IPS-NIHi11 (cell line): ENCODE results near the gene OSTF1.

Experiments
- DNase-seq: peaks from one replicate; pipeline ENCODE4 v3.0.0; 2012; ENCODE audit warnings: mixed read lengths, low spot score

Gene OSTF1, protein sequence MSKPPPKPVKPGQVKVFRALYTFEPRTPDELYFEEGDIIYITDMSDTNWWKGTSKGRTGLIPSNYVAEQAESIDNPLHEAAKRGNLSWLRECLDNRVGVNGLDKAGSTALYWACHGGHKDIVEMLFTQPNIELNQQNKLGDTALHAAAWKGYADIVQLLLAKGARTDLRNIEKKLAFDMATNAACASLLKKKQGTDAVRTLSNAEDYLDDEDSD

GRCh38 chr9:75087824-75088645 is at the start of gene OSTF1, which contains the start of gene NMRK1:
OSTF1 (plus strand) TSS chr9:75088514; CDS start chr9:75088693, 179 bp downstream.
NMRK1 (minus strand) TSS chr9:75088155; CDS start chr9:75083115, 5,040 bp downstream.
- DNase-seq: peak; percentile 92

GRCh38 chr9:75039009-75039408 is 49.3 kb upstream of the OSTF1 start:
- DNase-seq: no peak

DNA sequence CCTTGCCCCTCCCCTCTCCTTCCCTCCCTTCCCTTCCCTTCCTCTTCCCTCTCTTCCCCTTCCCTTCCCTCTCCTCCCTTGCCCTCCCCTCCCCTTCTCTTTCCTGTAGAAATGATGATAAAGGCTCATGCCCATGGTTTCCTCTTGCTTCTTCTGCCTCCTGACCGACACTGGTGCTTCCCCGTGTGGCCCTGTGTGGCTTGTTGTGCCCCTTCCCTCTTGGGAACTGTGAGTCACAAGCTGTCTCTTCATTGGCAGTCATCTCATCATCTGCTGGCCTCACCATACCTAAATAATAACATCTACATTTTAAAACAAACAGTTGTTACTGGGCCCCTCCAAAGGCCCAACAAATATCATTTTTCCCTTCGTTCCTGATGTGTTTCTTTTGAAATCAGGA is 48.5 kb upstream of the OSTF1 start:
- no peak for DNase-seq

- DNase-seq: no peak
Measured at GRCh38 chr9:75041041-75041440, 47.3 kb upstream of the OSTF1 start.

DNA sequence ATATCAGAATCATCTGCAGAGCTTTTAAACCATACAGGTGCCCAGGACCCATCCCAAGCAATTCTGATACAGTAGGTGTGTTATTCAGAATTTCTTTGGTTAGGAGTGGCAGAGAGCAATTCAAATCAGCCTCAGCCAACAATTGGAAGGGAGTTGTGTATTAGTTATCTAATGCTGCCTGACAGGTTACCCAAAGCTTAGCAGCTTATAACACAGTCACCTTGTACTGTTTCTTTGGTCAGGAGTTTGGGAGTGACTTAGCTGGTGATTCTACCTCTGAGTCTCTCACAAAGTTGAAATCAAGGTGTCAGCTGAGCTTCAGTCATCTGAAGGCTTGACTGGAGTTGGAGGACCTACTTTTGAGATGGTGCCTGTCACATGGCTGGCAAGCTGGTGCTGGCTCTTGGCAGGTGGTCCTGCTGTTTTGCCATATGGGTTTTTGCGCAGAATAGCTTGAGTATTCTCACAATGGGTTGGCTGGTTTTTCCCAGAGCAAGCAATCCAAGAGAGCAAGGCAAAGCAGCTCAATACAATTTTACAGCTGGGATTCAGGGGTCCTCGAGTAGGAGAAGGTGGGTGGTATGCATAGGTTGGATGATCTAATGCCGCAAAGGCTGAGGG is 41.5 kb upstream of the OSTF1 start:
- DNase-seq: no peak

DNA sequence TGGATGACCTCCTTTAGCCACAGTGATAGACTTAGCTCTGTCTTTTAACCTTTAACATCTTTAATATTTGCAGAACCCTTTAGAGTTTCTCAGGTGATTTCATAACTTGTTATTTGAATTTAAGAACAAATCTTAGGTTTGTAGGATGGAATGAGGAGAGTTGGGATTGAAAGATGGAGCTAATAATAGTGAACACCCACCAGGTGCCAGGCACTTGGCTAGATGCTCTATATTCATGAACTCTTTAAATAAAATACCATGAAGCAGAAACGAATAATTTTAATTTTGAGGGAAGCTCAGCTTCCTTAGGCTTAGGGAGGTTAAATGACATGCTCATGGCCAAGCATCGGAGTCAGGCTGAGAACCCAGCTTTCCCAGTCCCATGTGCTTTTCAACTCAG is 40.8 kb upstream of the OSTF1 start:
- no peak for DNase-seq

DNA sequence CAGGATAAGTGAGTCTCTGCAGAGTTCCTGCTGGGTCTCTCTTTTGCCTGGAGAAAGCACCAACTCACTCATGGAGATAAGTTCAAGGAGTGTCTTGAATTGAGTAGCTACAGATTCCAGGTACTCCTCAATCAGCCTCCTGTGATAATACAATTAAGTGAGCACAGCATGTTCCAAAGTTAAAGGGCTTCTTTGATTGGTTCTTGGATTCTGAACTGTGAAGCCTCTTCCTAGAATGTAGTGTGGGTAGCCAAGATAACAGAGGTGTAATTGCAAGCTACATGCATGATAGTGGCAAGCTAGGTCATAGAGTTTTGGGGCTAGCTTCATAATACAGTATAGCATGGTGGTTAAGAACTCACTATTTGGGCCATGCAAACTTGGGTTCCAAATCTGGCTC is 37.0 kb upstream of the OSTF1 start:
- DNase-seq: no peak

GRCh38 chr9:75053869-75054268 is 34.4 kb upstream of the OSTF1 start:
- no peak for DNase-seq

GRCh38 chr9:75054368-75055001 is 33.8 kb upstream of the OSTF1 start:
- DNase-seq: no peak

- DNase-seq: no peak
Measured at GRCh38 chr9:75061169-75061568, 27.1 kb upstream of the OSTF1 start.

DNA sequence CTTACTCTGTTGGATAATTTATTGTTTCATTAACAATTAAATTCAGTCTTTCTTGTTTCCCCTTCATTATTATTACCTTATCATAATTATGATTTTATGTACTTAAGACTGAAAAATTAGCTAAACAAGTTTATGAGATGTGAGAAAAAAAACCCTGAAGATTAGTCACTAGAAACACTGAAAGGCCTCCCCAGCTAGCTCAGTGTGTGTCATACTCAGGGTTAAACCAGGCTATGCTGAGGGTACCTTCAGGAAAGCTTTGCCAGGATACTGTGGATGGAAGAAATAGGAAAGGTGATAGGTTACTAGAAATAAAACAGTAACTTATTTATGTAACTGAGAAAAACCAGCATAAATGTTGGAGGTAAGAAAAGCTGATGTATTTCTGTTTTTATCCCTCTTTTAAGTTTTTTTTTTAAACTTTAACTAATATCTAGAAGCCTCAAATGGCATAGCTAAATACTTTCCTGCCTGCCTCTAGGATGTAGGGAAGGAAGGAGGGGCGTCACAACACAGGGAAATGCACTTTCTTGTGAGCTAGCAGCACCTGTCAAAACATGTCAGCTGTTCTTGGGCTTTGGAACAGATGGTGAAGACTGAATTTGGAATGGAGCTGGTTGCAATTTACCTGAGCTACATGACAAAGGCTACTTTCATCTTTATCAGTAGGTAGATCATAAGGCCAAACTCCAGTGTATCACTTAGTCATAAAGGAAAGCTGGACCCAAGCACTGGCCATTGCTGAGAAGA is 24.6 kb upstream of the OSTF1 start:
- no peak for DNase-seq

GRCh38 chr9:75064307-75065025 is 23.8 kb upstream of the OSTF1 start:
- DNase-seq: no peak

DNA sequence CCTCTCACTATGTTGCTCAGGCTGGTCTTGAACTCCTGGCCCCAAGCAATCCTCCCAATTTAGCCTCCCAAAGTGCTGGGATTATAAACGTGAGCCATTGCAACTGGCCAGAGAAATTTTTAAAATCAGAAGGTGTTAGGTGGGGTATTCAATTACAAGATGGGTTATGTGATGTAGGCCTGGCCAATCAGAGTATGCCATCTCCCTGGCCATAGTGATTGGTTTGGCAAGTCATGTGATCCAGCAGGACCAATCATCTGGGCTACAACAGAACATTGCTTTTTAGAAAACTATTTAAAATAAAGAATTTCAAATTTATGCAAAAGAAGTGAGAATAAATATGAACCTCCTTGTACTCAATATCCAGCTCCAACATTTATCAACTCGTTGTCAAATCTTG is 22.8 kb upstream of the OSTF1 start:
- DNase-seq: no peak

GRCh38 chr9:75067894-75068293 is 20.4 kb upstream of the OSTF1 start:
- no peak for DNase-seq

DNA sequence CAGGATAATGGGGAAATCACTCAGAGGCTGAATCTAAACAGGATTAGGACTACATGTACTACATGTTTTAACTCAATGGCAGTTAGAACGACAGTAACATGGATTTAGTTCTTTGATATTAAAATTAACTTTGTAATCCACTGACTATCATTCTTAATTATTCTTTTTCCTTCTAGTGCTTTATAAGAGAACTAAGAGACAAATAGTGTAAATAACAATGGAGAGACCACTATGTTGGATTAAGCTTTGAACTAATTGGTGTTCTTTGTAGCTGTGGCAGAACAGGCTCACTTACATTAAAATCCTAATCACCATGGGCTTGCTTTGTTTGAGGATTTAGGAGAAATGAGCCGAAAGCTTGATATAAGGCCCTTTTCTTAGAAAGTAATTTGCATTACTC is 19.1 kb upstream of the OSTF1 start:
- DNase-seq: no peak

DNA sequence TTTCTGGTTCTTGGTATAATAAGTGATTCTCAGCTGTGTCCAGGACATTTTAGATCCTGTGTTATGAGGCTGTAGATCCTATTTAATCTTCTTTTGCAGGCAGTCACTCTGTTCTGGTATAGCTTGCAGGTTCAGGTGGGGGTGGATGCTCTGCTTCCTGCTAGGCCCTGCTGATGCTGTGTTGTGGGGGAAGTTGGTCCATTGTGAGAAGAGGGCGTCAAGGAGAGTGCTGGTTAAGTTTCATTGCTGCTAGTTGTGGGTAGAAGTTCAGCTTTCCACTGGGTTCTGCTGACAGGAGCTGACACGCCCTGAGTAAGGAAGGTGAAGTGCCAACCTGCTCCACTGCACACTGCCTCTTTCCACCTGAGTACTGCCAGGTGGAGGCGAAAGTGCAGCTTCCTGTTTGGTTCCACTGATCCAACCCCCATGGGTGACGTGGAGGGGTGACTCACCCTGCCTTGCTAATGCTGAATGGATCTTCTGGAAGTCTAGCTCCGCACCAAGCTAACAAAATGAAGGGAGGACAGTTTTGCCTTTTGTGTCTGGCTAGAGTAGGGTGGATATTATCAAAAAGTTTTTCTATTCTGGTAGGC is 16.7 kb upstream of the OSTF1 start:
- peak; percentile 31 for DNase-seq

DNA sequence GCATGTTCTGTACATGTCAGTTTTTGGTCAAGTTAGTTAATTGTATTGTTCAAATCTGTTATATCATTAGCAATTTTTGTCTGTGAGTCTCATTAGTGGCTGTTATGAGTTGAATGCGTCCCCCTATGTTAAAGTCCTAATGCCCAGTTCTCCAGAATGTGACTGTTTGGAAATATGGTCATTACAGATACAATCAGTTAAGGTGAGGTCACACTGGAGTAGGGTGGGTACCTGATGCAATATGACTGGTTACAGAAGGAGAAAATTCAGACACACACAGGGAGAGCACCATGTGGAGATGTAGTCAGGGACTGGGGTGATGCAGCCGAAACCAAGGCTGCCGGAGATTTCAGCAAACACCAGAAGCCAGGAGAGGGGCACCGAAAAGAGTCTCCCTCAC is 15.4 kb upstream of the OSTF1 start:
- DNase-seq: no peak

DNA sequence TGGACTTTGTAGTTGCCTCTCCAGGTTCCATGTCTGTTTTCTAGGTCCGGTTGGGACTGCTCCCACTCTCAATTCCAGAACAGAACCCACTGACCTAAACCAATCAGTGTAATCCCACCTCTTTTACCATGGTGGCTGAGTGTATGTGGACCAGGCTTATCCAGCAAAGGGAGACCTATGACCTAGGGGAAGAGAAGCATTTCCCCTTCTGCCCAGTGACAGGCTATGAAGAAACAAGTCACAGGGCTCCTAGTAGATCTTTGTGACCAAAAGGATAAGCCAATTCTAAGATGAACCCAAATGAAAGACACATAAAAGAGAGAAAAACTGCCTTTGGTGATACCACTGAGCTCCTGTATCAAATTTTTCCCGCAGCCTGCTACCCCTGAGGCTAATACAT is 6.7 kb upstream of the OSTF1 start:
- DNase-seq: no peak

- peak; percentile 54 for DNase-seq
Measured at GRCh38 chr9:75083188-75083970, 4.9 kb upstream of the OSTF1 start.

- DNase-seq: no peak
Measured at GRCh38 chr9:75084081-75084672, 4.1 kb upstream of the OSTF1 start.
